Frontal cortex (tissue), 4 donors: Measurements from ENCODE around the gene ABCA4. TPM values are rescaled to one million over a fixed set of nuclear protein-coding genes. Genes with fewer than 3 reads are reported as not detected.
"Not testable (repeated sequence)": the region's sequence is repeated elsewhere in the genome, so short reads cannot be mapped to it uniquely, and the experiment has no call there.

Experiments
- DNase-seq, 2 donors: peaks; one replicate each; pipeline ENCODE4 v3.0.0; 2012; ENCODE audit warnings: low spot score in 2 of 2
- FAIRE-seq: peaks from 2 replicates; lab custom pipeline; 2012; peaks lifted over from hg19 to GRCh38; lab: Jason Lieb, UNC
- total RNA-seq: library from RNA; depleted of rRNA; stranded (reverse); fragments of >200 nt; gene quantifications from one replicate; pipeline ENCODE4 v1.2.3, GENCODE V29; 2014
- donor health status: control.
- donor health status: control.
- donor health status: control.

Gene ABCA4
- total RNA-seq, 1 donor from 2014 or later, result 0.82 TPM

DNA sequence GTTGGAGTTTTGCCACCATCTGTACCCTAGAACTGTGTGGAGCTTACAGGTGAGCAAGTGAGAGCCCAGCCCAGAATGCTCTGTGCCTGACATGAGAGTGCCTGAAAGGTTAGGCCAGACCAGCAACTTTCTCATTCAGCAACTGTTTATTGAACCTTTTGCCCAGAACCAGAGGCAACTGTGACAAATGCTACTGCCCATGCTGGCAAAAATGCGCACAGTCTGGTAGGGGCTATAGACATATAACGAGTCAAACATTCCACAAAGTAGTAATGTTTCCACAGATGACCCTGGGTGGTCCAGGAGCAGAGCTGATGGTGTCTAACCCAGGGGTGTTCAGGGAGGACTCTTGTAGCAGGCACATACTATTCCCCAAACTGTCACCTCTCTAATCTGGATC, 155.7 kb downstream of the ABCA4 start:
- DNase-seq, result no peak
- FAIRE-seq, result no peak

- no peak for DNase-seq
- no peak for FAIRE-seq
These were observed 156.2 kb downstream of the ABCA4 start for GRCh38 chr1:93964777-93965200.

DNA sequence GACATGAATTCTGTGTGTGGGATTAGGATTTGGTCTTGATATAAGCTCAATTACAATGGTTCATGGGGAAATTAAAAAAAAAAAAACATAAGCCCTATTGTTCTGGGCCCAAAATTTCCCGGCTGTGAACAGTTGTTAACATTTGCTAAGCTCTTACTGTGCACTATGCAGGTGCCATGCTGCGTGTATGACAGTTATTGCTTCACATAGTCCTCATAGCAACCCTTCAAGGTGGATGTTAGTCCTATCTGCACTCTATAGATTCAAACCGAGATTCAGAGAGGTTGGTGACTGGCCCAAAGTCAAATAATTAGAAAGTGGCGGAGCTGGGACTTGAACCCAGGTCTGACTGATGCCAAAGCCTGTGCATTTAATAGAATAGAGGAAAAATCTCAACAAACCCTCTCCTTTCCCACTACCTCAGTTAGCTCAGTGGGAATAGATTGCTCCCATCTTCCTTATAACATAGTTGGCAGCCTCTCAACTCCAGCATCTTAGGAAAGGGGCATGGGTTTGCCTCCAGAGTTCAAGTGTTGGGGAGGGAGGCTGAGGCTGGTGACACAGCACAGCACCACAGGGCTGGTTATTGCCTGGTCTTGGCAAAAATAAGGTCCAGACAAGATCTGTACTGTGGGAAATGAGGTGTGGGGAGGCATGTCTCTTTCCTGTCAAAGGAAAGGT, 156.7 kb downstream of the ABCA4 start:
- no peak for DNase-seq

GRCh38 chr1:93963585-93963984, 157.4 kb downstream of the ABCA4 start:
- FAIRE-seq (no peak), DNase-seq (no peak)

More for the DNA sequence above, 156.7 kb downstream of the ABCA4 start:
- no peak for FAIRE-seq

DNA sequence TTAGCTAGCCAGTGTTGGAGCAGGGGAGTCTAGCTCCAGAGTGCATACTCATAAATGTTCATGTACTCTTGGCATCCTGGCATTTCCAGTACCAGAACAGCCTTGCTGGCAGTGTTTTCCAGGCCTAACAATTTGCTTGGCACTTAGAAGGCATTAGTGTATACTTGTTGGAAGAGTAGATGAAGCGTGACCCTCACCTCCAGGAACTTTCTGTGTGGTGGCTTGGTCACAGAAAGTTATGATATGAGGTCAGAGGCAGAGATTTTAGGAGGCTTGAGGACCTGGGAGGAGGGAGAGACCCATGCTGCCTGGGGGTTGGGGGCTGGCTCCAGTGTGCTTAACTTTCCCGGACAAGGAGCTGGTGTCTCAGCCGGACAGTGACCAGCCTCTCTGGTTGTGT, 159.0 kb downstream of the ABCA4 start:
- FAIRE-seq (no peak), DNase-seq (no peak)

DNA sequence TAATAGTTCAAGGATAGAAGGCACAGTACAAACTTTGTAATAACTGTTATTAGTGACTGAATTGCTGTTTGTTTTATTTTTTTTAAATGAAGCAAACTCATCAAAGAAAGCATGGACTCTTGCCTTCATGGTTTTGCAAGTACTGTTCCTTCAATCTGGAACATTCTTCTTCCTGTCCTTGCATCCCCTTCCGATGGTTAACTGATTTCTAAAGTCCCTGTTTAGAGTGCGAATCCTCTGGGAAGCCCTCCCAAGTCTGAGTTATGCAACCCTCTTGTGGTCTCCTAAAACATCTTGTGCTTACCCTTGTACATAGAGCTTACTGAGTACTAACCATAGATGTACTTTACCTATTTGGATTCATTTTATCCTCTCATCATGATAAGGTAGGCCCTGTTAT, 159.5 kb downstream of the ABCA4 start:
- FAIRE-seq, result no peak
- DNase-seq, result no peak

- no peak for DNase-seq
- no peak for FAIRE-seq
These were observed 160.3 kb downstream of the ABCA4 start for GRCh38 chr1:93960641-93961147.

GRCh38 chr1:93959413-93959812, 161.5 kb downstream of the ABCA4 start:
- no peak for FAIRE-seq
- no peak for DNase-seq

- FAIRE-seq (no peak), DNase-seq (no peak)
These were observed 162.2 kb downstream of the ABCA4 start for GRCh38 chr1:93958726-93959100.

GRCh38 chr1:93958032-93958725, 162.8 kb downstream of the ABCA4 start:
- no peak for DNase-seq

GRCh38 chr1:93955765-93956164, 165.2 kb downstream of the ABCA4 start:
- DNase-seq (no peak), FAIRE-seq (no peak)

More at GRCh38 chr1:93958032-93958725, 162.8 kb downstream of the ABCA4 start:
- FAIRE-seq, result no peak

DNA sequence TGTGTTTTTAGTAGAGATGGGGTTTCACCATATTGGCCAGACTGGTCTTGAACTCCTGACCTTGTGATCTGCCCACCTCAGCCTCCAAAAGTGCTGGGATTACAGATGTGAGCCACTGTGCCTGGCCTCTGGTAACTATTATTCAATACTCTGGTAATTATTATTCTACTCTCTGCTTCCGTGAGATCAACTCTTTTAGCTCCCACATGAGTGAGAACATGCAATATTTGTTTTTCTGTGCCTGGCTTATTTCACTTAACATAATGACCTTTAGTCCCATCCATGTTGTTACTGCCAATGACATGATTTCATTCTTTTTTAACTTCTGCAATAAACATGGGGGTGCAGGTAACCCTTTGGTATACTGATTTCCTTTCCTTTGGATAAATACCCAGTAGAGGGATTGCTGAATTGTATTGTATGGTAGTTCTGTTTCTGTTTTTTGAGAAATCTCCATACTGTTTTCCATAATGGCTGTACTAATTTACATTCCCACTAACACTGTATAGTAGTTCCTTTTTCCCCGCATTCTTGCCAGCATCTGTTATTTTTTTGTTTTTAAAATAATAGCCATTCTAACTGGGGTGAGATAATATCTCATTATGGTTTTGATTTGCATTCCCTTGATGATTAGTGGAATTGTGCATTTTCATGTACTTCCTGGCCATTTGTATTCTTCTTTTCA, 173.8 kb downstream of the ABCA4 start:
- not testable (repeated sequence) for DNase-seq, FAIRE-seq

Other genes starting within 250 kb of the ABCA4 start
- gene DNTTIP2, start 241.9 kb downstream of the ABCA4 start, total RNA-seq, result 20.8 TPM
- 9.0 TPM for gene GCLM, start 211.7 kb downstream of the ABCA4 start, total RNA-seq
- 12.2 TPM for gene ARHGAP29, start 116.4 kb upstream of the ABCA4 start, total RNA-seq